ENCODE measurements around the gene HDAC6.

GRCh38 chrX:48793935-48794334, 7.9 kb upstream of the HDAC6 start:
- TF ChIP-seq POLR2A (IDR thresholded peaks at IDR 0.05) (no peak), CTCF (IDR thresholded peaks at IDR 0.05 in 8 of 11, conservative IDR thresholded peaks at IDR 0.05 in 3 of 11) (no peak), POLR2AphosphoS5 (IDR thresholded peaks at IDR 0.05) (no peak)

Measured in spleen (tissue), 7 donors.